ENCODE data around the gene POLK.

Gene POLK

GRCh38 chr5:75600535-75600934 lies 88.8 kb downstream of the POLK start:
- H3F3A ChIP-seq (ENCODE audit: low read depth) = peaks cover 2% of the 10 kb centered on the region; the same call in 1 of the 2 replicates
- no peaks in the 10 kb centered on the region for H3K9me2 ChIP-seq (replicated peaks; ENCODE audit: low read depth, low read length)
- peaks cover 28% of the 10 kb centered on the region for H3K4me1 ChIP-seq (ENCODE audit: insufficient read depth, low read length, poor library complexity, severe bottlenecking)
- H3K4me3 ChIP-seq (ENCODE audit: low read length, poor library complexity, severe bottlenecking) = peak overlapping the region; percentile 19
- peak overlapping the region; percentile 51 for H3K4me2 ChIP-seq (ENCODE audit: low read depth, low read length, poor library complexity, severe bottlenecking)
- H3K9ac ChIP-seq (ENCODE audit: low read depth, low read length, poor library complexity, severe bottlenecking) = no peak overlapping the region
- no peaks in the 10 kb centered on the region for H3K9me3 ChIP-seq (ENCODE audit: insufficient read depth, low read depth, low read length)
- no peaks in the 10 kb centered on the region for H3K79me2 ChIP-seq (ENCODE audit: insufficient read depth, low read length)
- no peaks in the 10 kb centered on the region for H3K27me3 ChIP-seq (ENCODE audit: insufficient read depth, low read length, poor library complexity, severe bottlenecking)
- TF ChIP-seq EZH2phosphoT487 (IDR thresholded peaks at IDR 0.05; ENCODE audit: borderline replicate concordance) (no peak), CTCF (conservative IDR thresholded peaks at IDR 0.05; ENCODE audit: low read length) (no peak)
- no peak overlapping the region for H2AFZ ChIP-seq (ENCODE audit: low read length)
- H4K20me1 ChIP-seq (ENCODE audit: insufficient read depth, low read length, poor library complexity, severe bottlenecking) = no peaks in the 10 kb centered on the region
- H3K36me3 ChIP-seq (ENCODE audit: insufficient read depth, low read length) = no peaks in the 10 kb centered on the region; the same call in 1 of the 2 replicates

- H3K9ac ChIP-seq (ENCODE audit: low read depth, low read length, poor library complexity, severe bottlenecking) = no peak overlapping the region
- no peaks in the 10 kb centered on the region for H4K20me1 ChIP-seq (ENCODE audit: insufficient read depth, low read length, poor library complexity, severe bottlenecking)
- peaks cover 28% of the 10 kb centered on the region for H3K4me1 ChIP-seq (ENCODE audit: insufficient read depth, low read length, poor library complexity, severe bottlenecking)
- peaks cover 2% of the 10 kb centered on the region; the same call in 1 of the 2 replicates for H3F3A ChIP-seq (ENCODE audit: low read depth)
- no peak overlapping the region for H3K4me3 ChIP-seq (ENCODE audit: low read length, poor library complexity, severe bottlenecking)
- no peaks in the 10 kb centered on the region for H3K27me3 ChIP-seq (ENCODE audit: insufficient read depth, low read length, poor library complexity, severe bottlenecking)
- no peak overlapping the region for H2AFZ ChIP-seq (ENCODE audit: low read length)
- no peaks in the 10 kb centered on the region for H3K9me3 ChIP-seq (ENCODE audit: insufficient read depth, low read depth, low read length)
- H3K4me2 ChIP-seq (ENCODE audit: low read depth, low read length, poor library complexity, severe bottlenecking) = no peak overlapping the region
- no peaks in the 10 kb centered on the region for H3K9me2 ChIP-seq (replicated peaks; ENCODE audit: low read depth, low read length)
- no peaks in the 10 kb centered on the region; the same call in 1 of the 2 replicates for H3K36me3 ChIP-seq (ENCODE audit: insufficient read depth, low read length)
- no peak for TF ChIP-seq EZH2phosphoT487 (IDR thresholded peaks at IDR 0.05; ENCODE audit: borderline replicate concordance)
- TF ChIP-seq CTCF (conservative IDR thresholded peaks at IDR 0.05; ENCODE audit: low read length) = no peak
- no peaks in the 10 kb centered on the region for H3K79me2 ChIP-seq (ENCODE audit: insufficient read depth, low read length)
Measured at GRCh38 chr5:75601567-75601966, 89.9 kb downstream of the POLK start.

GRCh38 chr5:75601996-75602395 lies 90.3 kb downstream of the POLK start:
- H3K4me3 ChIP-seq (ENCODE audit: low read length, poor library complexity, severe bottlenecking) = no peak overlapping the region
- H4K20me1 ChIP-seq (ENCODE audit: insufficient read depth, low read length, poor library complexity, severe bottlenecking) = no peaks in the 10 kb centered on the region
- H2AFZ ChIP-seq (ENCODE audit: low read length) = no peak overlapping the region
- no peaks in the 10 kb centered on the region for H3K79me2 ChIP-seq (ENCODE audit: insufficient read depth, low read length)
- H3K36me3 ChIP-seq (ENCODE audit: insufficient read depth, low read length) = no peaks in the 10 kb centered on the region
- peaks cover 28% of the 10 kb centered on the region for H3K4me1 ChIP-seq (ENCODE audit: insufficient read depth, low read length, poor library complexity, severe bottlenecking)
- no peaks in the 10 kb centered on the region for H3K9me3 ChIP-seq (ENCODE audit: insufficient read depth, low read depth, low read length)
- H3K4me2 ChIP-seq (ENCODE audit: low read depth, low read length, poor library complexity, severe bottlenecking) = no peak overlapping the region
- no peaks in the 10 kb centered on the region for H3K9me2 ChIP-seq (replicated peaks; ENCODE audit: low read depth, low read length)
- TF ChIP-seq EZH2phosphoT487 (IDR thresholded peaks at IDR 0.05; ENCODE audit: borderline replicate concordance) (no peak), CTCF (conservative IDR thresholded peaks at IDR 0.05; ENCODE audit: low read length) (no peak)
- peaks cover 2% of the 10 kb centered on the region; the same call in 1 of the 2 replicates for H3F3A ChIP-seq (ENCODE audit: low read depth)
- no peak overlapping the region for H3K9ac ChIP-seq (ENCODE audit: low read depth, low read length, poor library complexity, severe bottlenecking)
- H3K27me3 ChIP-seq (ENCODE audit: insufficient read depth, low read length, poor library complexity, severe bottlenecking) = no peaks in the 10 kb centered on the region
